AG09309 (cell line): ENCODE results near the gene PC.
A peak's percentile ranks its signal among the peaks of the same experiment; 100 is the strongest.

Source experiments
- DNase-seq: peaks from one replicate; pipeline ENCODE4 v3.0.0-alpha.2; 2010; ENCODE audit warnings: low read depth
- H3K4me3 ChIP-seq: 2 replicates; pipeline ENCODE4 v1.5.1; 2011; ENCODE audit warnings: mild to moderate bottlenecking, low read depth, low read length, moderate library complexity; ENCODE audit not compliant: control insufficient read depth
- TF ChIP-seq, protein P1 (sequence below): IDR thresholded peaks from 2 replicates; pipeline ENCODE4 v1.5.1; 2011; ENCODE audit warnings: mild to moderate bottlenecking, low read depth, low read length, inconsistent platforms; ENCODE audit not compliant: insufficient read depth, control insufficient read depth; ENCODE audit errors: missing control alignments

PC gene

DNA sequence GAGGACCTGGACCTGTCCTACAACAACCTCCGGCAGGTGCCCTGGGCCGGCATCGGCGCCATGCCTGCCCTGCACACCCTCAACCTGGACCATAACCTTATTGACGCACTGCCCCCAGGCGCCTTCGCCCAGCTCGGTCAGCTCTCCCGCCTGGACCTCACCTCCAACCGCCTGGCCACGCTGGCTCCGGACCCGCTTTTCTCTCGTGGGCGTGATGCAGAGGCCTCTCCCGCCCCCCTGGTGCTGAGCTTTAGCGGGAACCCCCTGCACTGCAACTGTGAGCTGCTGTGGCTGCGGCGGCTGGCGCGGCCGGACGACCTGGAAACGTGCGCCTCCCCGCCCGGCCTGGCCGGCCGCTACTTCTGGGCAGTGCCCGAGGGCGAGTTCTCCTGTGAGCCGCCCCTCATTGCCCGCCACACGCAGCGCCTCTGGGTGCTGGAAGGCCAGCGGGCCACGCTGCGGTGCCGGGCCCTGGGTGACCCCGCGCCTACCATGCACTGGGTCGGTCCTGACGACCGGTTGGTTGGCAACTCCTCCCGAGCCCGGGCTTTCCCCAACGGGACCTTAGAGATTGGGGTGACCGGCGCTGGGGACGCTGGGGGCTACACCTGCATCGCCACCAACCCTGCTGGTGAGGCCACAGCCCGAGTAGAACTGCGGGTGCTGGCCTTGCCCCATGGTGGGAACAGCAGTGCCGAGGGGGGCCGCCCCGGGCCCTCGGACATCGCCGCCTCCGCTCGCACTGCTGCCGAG, 99.8 kb downstream of the PC start:
- H3K4me3 ChIP-seq, result no peak overlapping the region
- DNase-seq, result no peak
- TF ChIP-seq, protein P1, sequence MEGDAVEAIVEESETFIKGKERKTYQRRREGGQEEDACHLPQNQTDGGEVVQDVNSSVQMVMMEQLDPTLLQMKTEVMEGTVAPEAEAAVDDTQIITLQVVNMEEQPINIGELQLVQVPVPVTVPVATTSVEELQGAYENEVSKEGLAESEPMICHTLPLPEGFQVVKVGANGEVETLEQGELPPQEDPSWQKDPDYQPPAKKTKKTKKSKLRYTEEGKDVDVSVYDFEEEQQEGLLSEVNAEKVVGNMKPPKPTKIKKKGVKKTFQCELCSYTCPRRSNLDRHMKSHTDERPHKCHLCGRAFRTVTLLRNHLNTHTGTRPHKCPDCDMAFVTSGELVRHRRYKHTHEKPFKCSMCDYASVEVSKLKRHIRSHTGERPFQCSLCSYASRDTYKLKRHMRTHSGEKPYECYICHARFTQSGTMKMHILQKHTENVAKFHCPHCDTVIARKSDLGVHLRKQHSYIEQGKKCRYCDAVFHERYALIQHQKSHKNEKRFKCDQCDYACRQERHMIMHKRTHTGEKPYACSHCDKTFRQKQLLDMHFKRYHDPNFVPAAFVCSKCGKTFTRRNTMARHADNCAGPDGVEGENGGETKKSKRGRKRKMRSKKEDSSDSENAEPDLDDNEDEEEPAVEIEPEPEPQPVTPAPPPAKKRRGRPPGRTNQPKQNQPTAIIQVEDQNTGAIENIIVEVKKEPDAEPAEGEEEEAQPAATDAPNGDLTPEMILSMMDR, result no peak

GRCh38 chr11:66857927-66858185, 100.3 kb downstream of the PC start:
- DNase-seq, result no peak
- H3K4me3 ChIP-seq, result no peak overlapping the region
- TF ChIP-seq, protein P1, result no peak

DNA sequence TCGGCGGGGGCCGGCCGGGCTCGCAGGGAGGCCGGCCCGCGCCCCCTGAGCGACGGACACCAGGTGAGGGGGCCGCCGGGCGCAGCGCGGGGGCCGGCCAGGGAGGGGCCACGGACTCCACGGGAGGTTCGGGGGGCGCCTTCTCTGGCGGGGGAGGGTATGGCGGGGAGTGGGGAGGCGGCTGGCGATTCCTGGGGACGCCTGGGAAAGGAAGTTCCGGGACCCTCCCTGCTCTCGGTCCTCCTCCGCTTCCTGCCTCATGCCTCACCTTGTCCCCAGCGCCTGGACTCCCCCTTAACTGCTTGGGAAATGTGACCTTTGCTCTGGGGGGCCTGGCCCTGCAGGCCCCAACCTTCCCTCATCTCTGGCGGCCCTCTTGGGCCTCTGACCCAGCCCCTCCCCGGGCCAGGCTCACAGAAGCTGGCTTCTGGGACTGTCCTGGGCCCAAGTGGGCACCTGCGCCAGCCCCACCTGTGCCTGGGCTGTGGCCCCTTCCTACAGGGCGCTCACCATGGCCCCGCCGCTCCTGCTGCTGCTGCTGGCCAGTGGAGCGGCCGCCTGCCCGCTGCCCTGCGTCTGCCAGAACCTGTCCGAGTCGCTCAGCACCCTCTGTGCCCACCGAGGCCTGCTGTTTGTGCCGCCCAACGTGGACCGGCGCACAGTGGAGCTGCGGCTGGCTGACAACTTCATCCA, 100.8 kb downstream of the PC start:
- peak overlapping the region; percentile 36 for H3K4me3 ChIP-seq
- TF ChIP-seq, protein P1, result no peak
- no peak for DNase-seq

DNA sequence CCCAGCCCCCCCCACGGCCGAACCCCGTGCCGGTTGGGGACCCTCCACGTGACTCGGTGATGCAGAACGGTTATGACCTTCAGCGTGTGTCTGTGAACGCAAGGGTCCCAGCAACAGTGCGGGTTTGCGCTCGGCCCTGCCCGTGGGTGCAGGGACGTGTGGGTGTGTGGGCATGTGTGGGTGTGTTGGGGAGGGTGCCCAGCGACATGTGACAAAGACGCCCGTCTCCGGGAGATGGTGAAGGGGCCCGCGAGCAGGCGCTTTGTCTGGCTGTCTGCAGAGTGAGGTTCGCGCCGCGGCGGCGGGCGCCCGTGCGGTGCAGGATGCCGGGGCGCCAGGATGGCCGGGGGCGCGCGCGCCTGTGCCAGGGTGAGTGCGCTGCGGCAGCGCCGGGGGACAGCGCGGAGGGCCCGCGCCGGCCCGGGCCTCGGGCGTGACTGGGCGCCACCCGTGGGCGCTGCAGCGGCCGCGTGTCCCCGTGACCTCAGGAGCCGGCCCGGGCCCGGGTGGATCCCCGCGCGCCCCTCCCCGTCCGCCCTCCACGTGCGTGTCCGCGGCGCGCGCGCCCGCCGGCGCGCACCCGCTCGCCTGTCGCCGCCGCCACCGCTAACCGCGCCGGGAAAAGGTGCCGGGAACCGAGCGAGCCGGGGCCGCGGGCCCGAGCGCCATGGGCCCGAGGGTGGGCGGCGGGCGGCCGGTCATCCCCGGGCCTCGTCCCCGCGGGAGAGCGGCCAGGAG, 101.5 kb downstream of the PC start, which contains the start of gene LRFN4:
TSS of gene LRFN4 (plus strand) at position 569 of the 738 bp plus-strand sequence. CDS start 681 bp downstream, outside the sequence.
- H3K4me3 ChIP-seq, result peak within 1 kb of the TSS; percentile 58
- DNase-seq, result no peak
- TF ChIP-seq, protein P1, result no peak

DNA sequence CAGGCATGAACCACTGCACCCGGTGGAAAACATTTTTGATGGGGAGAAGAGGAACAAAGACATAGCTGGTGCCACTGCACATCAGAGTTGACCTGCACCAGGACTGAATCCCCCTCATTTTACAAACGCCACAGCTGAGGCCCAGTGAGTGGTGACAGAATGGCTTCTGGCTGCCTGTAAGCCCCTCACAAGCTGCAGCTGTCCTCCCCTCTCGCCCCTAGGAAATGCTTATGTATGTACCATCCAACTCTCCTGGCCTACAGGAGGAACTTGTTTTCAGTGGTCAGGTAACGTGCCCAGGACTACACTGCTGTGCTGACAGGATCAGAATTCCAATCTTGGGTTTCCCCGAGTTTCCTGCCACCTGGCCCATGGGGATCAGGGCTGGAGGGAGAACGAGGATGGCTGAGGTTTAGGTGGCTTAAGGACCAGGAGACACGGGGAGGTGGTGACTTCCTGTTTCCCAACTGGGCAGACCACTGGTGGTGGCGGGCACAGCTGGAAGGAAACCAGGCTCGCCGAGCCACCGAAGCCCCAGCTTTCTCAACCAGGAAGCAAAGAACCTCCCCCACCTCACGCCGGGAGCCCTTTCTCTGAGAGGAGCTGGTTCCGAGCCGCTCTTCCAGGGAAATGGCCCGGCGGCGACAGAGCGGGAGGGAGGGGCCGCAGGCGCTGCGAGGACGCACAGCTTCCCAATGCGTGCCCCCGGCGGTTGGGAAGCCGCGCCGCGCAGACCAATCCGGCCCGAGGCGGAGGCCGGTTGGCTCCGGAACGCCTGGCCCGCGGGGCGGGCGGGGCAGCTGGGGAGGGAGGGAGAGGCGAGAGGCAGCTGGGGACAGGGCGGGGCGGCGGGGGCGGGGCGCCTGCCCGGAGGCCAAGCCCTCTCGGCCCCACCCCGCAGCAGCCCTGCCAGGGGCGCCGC, 102.3 kb downstream of the PC start:
- TF ChIP-seq, protein P1, result no peak
- peak; percentile 44 for DNase-seq
- peak overlapping the region; percentile 58 for H3K4me3 ChIP-seq

GRCh38 chr11:66854729-66855211, 103.4 kb downstream of the PC start:
- DNase-seq, result no peak
- H3K4me3 ChIP-seq, result no peak overlapping the region
- TF ChIP-seq, protein P1, result no peak
